Sigmoid colon (tissue), 3 donors: ENCODE results near the gene CST9.
"Not testable (repeated sequence)": the region's sequence is repeated elsewhere in the genome, so short reads cannot be mapped to it uniquely, and the experiment has no call there.

Experiments
- POLR2A ChIP-seq, 2 donors: fragments of 450-650 bp; IDR thresholded peaks; one replicate each; pipeline ENCODE4 v1.6.1; 2016; ENCODE audit warnings: antibody characterized with exemption in 2 of 2, mild to moderate bottlenecking in 2 of 2, moderate library complexity in 2 of 2
- TF ChIP-seq, protein P1 (sequence below), 4 experiments: fragments of 450-650 bp in 3 of 4; fragments of 200-600 bp in 1 of 4; IDR thresholded peaks; one replicate each; pipeline ENCODE4 v1.5.1; 2016 to 2019; ENCODE audit warnings: antibody characterized with exemption in 4 of 4, mild to moderate bottlenecking in 3 of 4, moderate library complexity in 2 of 4

GRCh38 chr20:23620670-23621386 is 15.1 kb upstream of the CST9 start:
- TF ChIP-seq, protein P1, sequence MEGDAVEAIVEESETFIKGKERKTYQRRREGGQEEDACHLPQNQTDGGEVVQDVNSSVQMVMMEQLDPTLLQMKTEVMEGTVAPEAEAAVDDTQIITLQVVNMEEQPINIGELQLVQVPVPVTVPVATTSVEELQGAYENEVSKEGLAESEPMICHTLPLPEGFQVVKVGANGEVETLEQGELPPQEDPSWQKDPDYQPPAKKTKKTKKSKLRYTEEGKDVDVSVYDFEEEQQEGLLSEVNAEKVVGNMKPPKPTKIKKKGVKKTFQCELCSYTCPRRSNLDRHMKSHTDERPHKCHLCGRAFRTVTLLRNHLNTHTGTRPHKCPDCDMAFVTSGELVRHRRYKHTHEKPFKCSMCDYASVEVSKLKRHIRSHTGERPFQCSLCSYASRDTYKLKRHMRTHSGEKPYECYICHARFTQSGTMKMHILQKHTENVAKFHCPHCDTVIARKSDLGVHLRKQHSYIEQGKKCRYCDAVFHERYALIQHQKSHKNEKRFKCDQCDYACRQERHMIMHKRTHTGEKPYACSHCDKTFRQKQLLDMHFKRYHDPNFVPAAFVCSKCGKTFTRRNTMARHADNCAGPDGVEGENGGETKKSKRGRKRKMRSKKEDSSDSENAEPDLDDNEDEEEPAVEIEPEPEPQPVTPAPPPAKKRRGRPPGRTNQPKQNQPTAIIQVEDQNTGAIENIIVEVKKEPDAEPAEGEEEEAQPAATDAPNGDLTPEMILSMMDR (IDR thresholded peaks at IDR 0.05): not testable (repeated sequence)
- not testable (repeated sequence) for TF ChIP-seq POLR2A (IDR thresholded peaks at IDR 0.05)
